GM19035 (cell line): Measurements from ENCODE around the gene ZNF331.
A peak's percentile ranks its signal among the peaks of the same experiment; 100 is the strongest.

Source experiments
- ATAC-seq: cut with Tn5 transposase; IDR thresholded peaks from one replicate; pipeline ENCODE4 v1.9.1; 2021; ENCODE audit not compliant: unreplicated experiment

The ZNF331 gene

DNA sequence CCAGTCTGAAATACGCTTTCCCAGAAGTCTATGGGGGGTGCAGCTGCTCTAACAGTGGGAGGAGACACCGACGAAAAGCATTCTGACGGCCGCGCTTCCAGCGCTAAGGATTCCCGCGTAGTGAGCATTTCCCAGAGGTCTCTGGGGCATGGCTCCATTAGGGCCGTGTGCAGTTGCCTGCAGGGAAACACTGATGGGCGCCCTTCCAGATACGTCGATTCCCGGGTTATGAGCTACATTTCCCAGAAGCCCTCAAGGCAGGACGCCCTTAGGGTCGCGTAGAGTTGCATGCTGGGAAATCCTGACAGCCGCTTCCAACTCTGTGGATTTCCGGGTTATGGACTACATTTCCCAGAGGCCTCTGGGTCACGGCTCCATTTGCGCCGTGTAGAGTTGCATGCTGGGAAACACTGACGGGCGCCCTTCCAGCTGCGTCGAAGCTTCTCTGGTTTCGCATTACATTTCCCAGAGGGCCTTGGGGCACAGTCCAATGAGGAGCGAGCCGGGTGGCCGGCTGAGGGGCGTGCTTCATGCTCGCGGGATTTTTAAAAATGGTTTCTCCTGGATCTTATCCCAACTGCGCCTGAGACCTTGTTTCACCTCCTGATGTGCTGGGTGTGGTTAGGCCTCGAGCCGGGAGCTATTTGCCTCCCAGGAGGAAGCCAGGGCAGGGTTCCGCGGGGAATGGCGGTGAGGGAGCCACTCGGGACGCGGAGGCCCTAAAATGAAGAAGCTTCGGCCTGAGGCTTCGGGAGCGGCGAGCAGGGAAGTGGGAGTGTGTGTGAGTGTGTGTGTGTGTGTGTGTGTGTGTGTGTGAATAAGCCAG, 17.2 kb upstream of the ZNF331 start:
- peak; percentile 99 for ATAC-seq

DNA sequence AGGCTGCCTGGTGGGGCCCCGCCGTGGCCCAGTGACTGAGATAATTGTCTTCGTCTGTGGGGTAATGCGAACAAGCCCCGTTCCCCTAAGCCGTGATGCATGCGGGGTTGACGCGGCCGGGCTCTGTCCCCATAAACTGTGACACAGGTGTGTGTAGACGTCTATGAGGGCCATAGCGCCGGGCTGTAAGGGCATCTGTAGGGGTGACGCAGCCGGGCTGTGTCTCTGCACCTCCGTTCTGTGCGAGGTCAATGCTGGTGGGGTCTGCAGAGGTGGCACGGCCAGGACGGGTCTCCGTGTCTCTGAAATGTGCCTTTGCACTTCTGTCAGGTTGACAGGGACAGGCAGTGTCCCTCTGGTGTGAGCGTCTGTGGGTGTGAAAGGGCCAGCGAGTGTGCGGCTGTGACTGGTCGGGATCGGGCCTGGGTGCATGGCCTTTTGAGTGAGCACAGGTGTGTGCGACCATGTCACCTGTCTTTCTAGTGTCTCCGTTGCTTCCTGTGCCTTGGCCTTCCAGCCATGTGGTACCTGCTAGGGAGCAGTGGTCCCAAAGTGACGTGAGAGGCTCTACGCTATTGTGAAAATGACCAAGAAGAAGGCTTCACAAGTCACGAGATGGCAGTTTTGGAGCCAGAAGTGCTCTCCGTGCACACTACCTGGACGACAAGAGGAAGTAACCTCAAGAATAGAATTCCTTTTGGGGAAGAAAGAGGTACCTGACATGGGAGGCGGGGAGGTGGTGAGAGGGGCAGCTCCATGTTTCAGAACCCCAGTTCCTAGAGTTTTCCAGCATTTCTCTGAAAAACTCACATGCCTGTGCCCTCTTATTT, 16.4 kb upstream of the ZNF331 start:
- ATAC-seq, result no peak

DNA sequence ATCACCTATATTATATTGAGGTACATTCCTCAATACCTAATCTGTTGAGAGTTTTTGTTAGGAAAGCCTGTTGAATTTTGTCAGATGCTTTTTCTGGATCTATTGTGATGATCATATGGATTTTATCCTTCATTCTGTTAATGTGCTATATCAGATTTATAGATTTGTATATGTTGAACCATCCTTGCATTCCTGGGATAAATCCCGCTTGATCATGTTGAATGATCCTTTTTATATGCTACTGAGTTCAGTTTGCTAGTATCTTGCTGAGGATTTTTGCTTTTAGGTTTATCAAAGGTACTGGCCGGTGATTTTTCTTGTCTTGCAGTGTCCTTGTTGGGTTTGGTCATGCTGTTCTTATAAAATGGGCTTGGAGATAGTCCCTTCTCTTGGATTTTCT, 12.0 kb upstream of the ZNF331 start:
- ATAC-seq, result no peak

DNA sequence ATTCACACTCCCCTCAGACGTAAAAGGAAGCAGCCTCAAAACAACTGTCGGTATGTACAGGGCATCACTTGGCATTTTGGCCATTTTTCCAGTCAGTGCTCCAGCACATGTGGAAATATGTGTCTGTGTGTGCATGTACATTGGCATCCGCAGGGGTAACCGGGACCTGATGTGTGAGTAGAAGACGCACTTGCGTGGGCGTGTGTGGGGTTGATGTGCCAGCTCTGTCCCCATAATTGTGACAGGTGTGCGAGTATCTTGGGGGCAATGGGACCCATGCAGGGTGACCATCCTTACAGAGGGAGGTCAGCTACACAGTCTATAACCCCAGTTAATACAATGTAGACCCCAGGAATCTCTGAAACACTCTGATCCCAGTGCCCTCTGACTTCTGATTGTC, 7.3 kb upstream of the ZNF331 start:
- no peak for ATAC-seq

DNA sequence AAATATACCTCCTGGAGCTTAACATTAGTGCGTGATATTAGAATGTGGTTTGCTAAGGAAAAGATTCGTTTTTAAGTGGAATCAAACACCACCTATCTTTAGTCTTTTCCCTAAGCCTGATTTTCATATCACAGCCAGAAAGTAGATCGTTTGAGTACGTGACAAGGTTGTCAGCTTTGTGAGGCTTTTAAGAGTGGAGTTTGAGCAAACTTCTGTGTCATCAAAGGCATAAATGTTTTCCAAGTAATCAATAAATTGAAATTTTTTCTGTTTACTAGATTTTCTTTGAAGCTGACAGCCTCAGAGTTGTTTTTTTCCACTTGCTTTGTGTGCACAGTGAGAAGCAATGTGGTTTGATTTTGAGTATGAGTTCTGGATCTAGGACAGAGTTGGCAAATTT, 6.5 kb upstream of the ZNF331 start:
- no peak for ATAC-seq

DNA sequence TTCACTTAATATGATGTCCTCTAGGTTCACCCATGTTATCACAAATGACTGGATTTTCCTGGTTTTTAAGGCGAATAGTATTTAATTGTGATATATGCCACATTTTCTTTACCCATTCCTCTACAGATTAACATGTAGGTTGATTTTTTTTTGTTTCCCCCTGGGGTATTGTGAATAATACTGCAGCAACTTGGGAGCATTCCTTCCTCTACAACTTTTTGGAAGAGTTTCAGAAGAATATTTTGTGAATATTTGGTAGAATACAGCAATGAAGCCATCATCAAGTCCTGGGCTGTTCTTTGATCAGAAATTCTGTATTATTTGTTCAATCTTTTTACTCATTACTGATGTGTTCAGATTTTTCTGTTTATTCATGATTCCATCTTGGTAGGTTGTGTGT, 5.6 kb upstream of the ZNF331 start:
- ATAC-seq, result no peak

DNA sequence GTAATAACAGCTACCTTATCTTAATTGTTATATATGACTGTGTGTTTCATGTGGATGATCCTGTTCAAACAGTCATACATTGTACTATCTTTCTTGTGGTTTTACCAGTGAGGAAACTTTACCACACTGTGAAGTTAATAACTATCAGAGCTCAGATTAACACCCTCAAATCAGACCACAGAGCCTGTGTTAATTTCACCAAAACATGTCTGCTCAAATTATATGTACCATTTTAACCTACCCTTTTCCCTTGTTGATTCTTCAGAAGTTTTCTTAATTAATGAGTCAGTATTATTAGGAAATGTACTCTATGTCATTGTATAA, 1.8 kb upstream of the ZNF331 start:
- ATAC-seq, result no peak

DNA sequence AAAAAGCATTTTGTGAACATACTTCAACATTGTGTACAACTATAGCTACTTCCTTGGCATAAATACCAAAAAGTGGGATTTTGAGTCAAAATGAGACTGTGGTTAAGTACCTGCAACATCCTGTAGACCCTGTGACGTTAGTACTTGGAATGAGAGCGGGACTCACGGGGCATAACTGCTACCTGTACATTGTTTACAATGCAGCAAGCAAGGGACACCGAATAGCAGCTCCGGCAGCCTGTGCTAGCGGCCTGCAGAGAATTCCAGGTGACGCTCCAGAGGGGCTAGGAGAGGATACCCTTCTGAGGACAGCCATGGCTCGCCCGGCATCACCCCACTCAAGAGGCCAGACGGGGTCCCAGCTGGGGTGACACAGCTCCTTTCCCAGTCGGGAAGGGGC, 824 bp upstream of the ZNF331 start:
- no peak for ATAC-seq

DNA sequence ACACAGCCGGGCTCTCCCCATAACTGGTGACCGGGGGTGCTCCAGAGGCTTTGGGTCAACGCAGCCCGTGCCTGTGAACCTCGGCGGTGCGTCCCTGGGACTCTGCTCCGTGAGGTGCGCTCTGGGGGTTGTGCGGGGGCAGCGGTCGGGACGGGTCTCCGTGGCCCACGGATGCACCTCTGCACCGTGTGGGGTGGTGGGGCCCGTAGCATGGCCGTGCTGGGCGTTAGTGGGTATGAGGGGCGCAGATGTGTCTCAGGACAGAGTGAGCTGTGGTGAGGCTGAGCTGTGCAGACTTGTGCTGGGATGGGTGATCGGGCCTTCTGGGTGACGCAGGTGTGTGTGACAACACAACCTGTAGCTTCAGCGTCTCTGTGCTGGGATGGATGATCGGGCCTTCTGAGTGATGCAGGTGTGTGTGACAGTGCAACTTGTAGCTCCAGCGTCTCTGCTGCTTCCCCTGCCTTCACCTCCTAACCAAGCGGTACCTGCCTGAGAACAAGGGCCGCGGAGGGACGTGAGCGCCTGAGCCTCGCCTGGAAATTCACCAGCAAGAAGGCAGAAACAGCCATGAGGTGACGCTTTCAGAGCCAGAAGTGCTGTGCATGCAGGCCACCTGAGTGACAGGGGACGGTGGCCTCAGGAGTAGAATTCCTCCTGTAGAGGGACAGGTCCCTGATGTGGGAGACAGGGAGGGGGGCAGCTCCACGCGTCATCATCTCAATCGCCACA, 599 bp downstream of the ZNF331 start:
- ATAC-seq, result no peak

DNA sequence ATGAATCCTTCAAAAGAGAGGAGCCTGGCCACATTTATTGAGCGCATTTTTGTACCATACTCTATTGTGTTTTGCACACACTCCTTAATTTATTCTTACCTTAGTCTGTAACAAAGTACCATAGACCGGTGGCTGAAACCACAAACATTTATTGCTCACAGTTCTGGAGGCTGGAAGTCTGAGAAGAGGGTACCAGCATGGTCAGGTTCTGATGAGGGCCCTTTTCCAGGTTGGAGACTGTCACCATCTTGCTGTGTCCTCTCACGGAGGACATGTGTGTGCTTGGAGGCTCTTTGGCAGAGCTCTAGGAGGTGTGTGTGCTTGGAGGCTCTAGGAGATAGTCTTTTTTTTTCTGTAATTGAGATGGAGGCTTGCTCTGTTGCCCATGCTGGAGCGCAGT, 2.1 kb downstream of the ZNF331 start:
- ATAC-seq, result no peak

DNA sequence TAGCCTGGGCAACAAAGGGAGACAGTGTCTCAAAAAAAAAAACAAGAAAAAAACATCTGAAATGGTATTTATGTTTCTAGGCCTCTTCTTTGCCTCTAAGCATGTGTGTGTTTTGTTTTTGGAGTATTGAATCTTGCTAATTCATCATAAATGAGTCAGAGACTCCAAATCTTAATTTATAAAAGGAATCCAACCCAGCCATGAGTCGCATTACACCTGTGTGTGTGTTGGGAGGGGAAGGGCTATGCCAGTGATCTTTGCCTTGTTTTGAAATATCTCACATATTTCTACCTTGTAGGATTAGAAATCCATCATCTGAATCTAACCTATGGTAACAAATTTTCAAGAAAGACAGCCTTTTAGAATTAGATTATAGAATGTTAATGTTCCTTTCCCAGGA, 4.0 kb downstream of the ZNF331 start:
- no peak for ATAC-seq

DNA sequence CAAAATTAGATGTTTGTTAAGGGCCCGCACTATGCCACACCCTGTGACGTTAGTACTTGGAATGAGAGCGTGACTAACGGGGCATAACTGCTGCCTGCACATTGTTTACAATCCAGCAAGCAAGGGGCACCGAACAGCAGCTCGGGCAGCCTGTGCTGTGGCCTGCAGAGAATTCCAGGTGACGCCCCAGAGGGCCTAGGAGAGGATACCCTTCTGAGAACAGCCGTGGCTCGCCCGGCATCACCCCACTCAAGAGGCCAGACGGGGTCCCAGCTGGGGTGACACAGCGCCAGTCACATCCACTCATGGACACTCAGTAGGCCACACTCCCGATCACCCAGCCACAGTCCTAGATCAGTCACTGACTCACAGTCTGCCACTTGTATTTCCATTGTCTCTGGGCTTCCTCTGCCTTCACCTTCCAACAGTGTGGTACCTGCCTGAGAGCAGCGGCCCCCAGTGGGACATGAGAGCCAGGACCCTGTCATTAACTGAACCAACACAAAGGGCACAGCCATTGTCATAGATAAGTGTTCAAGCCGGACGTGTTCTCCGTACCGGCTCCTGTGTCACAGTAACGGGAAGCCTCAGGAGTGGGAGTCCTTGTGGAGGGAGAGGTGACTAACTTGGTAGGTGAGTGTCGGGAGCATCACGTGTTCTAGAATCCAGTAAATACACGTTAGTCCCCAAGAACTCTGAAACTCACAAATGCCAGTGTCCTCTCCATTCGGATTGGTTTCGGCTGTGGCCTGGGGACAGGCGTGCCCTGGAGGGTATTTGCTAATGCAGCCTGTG, 7.5 kb downstream of the ZNF331 start:
- ATAC-seq, result no peak

DNA sequence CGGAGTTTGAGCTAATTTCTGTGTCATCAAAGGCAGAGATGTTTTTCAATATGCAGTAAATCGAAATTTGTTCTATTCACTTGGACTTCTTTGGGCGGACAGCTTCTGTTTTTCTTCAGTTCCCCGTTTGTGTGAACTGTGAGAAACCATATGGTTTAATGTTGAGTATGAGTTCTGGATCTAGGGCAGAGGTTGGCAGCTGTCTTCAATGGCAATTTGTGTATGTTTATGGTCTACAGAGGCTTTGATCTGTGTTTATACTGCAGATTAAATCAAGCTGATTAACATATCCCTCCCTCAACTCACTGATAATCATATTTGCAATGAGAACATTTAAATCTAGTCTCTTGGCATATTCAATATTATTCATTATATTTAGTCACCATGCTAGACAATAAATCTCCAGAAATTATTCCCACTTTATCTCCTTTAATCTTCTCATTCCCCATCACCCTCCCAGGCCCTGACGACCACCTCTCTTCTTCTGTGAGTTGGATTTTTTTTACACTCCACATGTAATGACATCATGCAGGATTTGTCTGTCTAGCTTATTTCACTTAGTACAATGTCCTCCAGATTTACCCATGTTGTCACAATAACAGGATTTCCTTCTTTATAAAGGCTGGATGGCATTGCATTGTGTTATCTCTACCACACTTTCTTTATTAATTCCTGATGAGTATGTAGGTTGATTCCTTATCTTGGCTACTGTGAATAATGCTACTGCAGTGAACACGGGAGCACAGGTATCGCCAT, 9.0 kb downstream of the ZNF331 start:
- ATAC-seq, result no peak

DNA sequence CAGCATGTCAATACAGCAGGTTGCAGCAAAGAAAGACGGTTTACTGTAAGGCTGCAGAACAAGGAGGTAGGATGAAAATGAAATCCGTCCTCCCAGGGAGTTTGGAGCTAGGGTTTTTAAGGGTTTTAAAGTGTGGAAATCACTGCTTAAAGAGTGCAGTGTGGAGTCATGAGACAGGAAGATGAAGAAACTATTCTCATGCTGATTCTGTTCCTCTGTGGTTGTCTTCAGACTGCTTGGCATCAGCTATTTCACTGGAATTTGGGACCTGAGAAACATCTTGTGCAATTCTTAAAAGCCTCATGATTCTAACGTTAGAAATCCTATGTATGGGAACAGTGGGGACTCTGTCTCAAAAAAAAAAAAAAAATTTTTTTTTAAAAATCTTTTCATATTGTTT, 11.4 kb downstream of the ZNF331 start:
- ATAC-seq, result no peak

DNA sequence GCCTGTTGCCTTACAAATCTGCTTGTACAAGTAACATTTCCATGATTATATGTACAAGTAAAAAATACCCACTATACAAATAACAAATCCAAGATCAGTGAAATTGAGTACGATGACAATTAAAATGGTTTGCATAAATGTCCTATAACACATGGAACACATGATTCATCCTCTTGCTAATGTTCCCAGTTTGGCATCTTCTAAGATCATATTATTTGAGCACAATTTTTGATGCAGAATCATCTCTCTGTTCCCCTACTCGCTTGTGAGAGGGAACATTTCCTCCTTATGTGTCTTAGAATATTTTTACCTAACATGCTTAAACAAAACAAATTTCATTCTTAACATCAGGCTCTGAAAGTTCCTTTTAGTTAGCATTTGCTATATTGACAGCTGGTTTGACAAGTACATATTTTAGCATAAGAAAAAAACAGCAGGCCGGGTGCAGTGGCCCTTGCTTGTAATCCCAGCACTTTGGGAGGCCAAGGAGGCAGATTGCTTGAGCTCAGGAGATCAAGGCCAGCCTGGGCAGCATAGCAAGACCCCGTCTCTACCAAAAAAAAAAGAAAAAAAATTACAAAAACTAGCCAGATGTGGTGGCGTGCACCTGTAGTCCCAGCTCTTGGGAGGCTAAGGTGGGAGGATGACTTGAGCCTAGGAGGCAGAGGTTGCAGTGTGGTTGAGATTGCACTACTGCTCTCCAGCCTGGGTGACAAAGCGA, 14.2 kb downstream of the ZNF331 start:
- ATAC-seq, result no peak

DNA sequence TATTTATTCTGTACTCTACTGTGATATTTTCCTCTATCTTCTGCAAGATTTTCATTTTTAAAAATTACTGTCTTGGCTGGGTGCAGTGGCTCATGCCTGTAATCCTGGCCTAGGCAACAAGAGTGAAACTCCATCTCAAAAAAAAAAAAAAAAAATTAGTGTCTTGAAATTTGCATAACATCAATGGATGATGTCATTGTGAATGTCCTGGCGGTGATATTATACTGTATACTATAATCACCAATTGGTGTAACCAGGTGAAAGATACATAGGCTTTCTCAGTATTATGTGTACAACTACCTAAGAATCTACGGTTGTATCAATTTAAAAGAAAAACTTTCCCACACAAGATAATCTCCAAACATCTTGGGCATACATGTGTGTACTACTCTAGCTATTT, 15.2 kb downstream of the ZNF331 start:
- no peak for ATAC-seq

DNA sequence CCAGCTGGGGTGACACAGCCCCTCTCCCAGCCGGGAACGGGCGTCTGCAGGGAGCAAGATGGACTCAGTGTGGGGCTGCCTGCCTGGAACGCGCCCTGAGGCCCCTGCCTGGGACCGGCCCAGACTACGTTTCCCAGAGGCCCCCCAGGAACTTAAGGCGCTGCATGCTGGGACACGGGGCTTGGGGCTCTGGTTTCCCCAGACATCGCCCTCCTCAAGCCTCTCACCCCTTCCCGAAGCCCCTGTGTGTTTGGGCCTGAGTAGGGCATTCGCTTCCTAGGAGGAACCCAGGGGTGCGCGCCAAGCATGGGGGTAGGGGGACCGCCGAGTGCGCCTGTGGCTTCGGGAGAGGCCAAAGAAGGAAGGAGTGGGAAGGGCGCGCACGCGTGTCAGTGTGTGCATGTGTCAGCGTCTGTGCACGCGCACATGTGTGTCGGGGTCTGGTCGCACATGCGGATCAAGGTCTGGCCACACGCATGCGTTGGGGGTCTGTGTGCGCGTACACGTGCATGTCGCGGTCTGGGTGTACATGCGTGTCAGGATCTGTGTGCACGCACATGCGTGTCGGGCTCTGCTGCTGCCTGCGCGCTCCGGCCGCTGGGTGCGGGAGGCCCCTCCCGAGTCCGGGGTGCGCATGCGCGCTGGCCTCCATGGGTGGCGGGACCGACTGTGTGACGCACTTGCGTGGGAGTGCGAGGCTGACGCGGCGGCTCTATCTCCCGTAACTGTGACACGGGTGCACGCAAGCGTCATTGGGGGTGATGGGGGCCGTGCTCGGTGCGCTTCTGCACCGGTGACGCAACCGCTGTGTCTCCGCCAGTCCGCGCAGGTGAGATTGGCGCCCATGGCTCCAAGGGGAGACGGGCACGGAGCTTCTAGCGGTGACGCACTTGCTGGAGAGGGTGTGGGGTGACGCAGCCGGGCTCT, 16.2 kb downstream of the ZNF331 start:
- peak; percentile 72 for ATAC-seq

DNA sequence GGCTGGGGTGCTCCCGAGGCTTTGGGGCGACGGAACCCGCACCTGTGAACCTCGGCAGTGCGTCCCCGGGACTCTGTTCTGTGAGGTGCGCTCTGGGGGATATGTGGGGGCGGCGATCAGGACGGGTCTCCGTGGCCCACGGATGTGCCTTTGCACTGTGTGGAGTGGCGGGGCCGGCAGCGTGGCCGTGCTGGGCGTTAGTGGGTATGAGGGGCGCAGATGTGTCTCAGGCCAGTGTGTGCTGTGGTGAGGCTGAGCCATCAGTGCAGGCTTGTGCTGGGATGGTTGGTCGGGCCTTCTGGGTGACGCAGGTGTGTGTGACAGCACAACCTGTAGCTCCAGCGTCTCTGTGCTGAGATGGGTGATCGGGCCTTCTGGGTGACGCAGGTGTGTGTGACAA, 16.9 kb downstream of the ZNF331 start:
- peak; percentile 24 for ATAC-seq

DNA sequence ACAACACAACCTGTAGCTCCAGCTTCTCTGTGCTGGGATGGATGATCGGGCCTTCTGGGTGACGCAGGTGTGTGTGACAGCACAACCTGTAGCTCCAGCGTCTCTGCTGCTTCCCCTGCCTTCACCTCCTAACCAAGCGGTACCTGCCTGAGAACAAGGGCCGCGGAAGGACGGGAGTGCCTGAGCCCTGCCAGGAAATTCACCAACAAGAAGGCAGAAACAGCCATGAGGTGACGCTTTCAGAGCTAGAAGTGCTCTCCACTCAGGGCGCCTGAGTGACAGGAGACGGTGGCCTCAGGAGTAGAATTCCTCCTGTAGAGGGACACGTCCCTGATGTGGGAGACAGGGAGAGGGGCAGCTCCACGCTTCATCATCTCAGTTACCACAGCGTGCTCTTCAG, 17.4 kb downstream of the ZNF331 start:
- ATAC-seq, result no peak
